ENCODE data around the gene YPEL2.
"Not testable (repeated sequence)": the region's sequence is repeated elsewhere in the genome, so short reads cannot be mapped to it uniquely, and the experiment has no call there.

Gene YPEL2

DNA sequence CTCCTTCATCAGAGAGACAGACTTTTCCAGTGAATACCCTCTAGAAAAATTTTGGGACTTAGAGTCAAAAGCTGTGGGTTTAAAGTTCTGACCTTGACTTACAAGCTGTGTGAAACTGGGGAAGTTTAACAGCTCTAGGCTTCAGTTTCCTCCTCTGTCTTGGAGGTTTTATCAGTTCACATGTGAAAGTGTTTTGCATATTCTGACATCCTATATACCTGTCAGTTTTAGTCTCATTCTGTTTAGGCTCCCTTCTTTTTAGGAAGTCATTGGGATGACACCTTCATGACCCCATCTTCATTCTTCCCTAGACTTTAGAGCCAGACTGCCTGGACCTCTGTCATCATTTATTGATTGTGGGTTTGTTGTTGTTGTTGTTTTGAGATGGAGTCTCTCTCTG lies 44.4 kb downstream of the YPEL2 start:
- DNase-seq (ENCODE audit: extremely low read depth in 1 of 2, low read depth in 1 of 2), result no peak

- no peak for DNase-seq (ENCODE audit: extremely low read depth in 1 of 2, low read depth in 1 of 2)
Observed at GRCh38 chr17:59376506-59376905, 45.1 kb downstream of the YPEL2 start.

GRCh38 chr17:59377410-59377809 lies 46.0 kb downstream of the YPEL2 start:
- no peak for DNase-seq (ENCODE audit: extremely low read depth in 1 of 2, low read depth in 1 of 2)

- DNase-seq (ENCODE audit: extremely low read depth in 1 of 2, low read depth in 1 of 2), result no peak
Observed at GRCh38 chr17:59378675-59379074, 47.2 kb downstream of the YPEL2 start.

GRCh38 chr17:59380474-59380873 lies 49.0 kb downstream of the YPEL2 start:
- no peak for DNase-seq (ENCODE audit: extremely low read depth in 1 of 2, low read depth in 1 of 2)

DNA sequence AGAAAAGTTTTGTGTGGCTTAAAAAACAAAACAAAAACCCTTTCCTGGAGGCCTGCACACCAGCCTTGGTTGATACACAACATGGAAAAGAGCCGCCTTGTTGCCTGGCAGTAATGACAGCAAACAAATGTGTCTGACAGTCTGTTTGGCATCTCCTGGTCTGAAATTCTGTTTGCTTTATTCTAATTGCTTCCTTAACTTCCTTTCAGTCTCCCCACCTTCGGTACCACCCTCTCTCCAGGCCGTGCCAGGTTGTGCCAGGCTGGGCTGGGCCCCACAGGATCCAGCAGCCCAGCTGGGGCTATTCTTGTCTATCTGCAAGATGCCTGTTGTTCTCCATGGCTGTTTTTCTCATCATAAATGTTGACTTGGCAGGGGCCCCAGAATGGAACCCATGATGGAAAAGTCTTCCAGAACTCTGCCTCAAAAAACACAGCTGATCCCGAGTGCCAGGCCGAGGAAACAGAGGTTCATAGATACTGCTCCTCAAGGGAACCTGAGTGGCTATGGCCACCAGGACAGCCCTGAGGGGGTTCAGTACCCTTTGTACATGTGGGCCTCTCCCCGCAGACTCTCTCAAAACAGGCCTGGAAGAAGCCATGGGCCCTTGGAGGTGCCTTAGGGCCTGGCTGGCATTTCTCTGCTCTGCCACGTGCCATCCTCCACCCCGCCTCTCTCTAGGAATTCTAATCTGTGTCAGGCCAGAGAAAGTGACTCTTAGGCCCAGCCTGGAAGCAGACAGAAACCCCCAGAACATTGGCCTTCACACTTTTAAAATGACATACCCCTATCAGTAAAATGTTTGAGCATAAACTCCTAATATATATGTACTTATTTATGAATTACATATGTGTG lies 50.5 kb downstream of the YPEL2 start:
- no peak for DNase-seq (ENCODE audit: extremely low read depth in 1 of 2, low read depth in 1 of 2)

GRCh38 chr17:59383893-59384292 lies 52.4 kb downstream of the YPEL2 start:
- DNase-seq (ENCODE audit: extremely low read depth in 1 of 2, low read depth in 1 of 2), result no peak

GRCh38 chr17:59387351-59388068 lies 56.1 kb downstream of the YPEL2 start:
- DNase-seq (ENCODE audit: extremely low read depth in 1 of 2, low read depth in 1 of 2), result no peak

- no peak for DNase-seq (ENCODE audit: extremely low read depth in 1 of 2, low read depth in 1 of 2)
Observed at GRCh38 chr17:59388069-59388556, 56.7 kb downstream of the YPEL2 start.

GRCh38 chr17:59389066-59389465 lies 57.6 kb downstream of the YPEL2 start:
- no peak for DNase-seq (ENCODE audit: extremely low read depth in 1 of 2, low read depth in 1 of 2)

DNA sequence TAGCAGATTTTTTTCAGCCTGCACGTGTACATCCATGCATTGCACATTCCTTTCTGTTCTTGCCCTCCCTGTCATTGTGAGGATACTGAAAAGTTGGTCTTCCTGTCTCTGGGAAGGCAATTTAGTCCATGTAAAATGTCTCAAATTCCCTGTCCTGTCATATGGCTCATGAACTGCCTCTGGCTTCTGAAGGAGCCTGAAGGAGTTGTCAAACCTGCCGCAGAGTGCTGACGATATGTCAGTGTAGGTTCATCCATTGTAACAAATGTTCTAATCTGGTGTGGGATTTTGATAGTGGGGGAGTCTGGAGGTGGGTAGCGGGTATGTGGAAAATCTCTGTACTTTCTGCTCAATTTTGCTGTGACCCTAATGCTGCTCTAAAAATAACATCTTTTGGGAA lies 59.6 kb downstream of the YPEL2 start:
- no peak for DNase-seq (ENCODE audit: extremely low read depth in 1 of 2, low read depth in 1 of 2)

DNA sequence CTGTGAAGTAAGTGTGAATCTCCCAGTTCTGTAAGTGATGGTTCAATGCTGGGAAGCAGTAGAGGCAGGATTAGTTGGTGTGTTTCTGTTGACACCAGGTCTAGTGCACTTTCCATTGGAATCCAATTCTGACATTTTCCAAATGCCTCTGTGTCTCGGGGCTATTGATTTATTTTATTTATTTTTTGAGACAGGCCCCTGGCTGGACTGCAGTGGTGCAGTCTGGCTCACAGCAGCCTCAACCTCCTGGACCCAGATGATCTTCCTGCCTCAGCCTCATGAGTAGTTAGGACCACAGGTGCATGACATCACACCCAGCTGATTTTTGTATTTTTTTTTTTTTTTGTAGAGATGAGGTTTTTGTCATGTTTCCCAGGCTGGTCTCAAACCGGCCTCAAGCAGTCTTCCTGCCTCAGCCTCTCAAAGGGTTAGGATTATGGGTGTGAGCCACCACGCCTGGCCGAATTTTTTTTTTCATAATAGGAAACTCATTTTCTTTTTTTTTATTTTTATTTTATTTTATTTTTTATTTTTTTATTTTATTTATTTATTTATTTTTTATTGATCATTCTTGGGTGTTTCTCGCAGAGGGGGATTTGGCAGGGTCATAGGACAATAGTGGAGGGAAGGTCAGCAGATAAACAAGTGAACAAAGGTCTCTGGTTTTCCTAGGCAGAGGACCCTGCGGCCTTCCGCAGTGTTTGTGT lies 61.7 kb downstream of the YPEL2 start:
- DNase-seq (ENCODE audit: extremely low read depth in 1 of 2, low read depth in 1 of 2), result no peak

- DNase-seq (ENCODE audit: extremely low read depth in 1 of 2, low read depth in 1 of 2), result not testable (repeated sequence)
Observed at GRCh38 chr17:59393742-59394410, 62.4 kb downstream of the YPEL2 start.

GRCh38 chr17:59396134-59396826 lies 64.8 kb downstream of the YPEL2 start:
- no peak for DNase-seq (ENCODE audit: extremely low read depth in 1 of 2, low read depth in 1 of 2)

- DNase-seq (ENCODE audit: extremely low read depth in 1 of 2, low read depth in 1 of 2), result no peak
Observed at GRCh38 chr17:59397316-59398073, 66.0 kb downstream of the YPEL2 start.

DNA sequence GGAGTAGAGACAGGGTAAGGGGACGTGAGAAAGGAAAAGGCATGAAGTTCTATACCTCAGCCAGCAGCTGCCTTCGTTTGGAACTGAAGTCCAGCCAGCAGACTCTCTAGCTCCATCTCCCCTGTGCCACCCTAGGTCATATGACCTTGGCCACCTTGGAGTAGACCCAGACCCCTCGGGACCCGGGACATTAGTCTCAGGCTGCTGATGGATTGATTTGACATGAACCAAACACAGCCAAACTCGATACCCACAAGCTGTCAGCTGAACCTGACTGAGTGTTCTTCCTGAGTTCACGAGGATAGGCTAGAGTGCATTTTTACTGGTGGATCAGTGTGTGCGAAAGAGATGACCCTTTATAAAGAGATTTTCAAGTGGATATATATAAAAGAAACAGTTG lies 68.5 kb downstream of the YPEL2 start:
- DNase-seq (ENCODE audit: extremely low read depth in 1 of 2, low read depth in 1 of 2), result no peak

DNA sequence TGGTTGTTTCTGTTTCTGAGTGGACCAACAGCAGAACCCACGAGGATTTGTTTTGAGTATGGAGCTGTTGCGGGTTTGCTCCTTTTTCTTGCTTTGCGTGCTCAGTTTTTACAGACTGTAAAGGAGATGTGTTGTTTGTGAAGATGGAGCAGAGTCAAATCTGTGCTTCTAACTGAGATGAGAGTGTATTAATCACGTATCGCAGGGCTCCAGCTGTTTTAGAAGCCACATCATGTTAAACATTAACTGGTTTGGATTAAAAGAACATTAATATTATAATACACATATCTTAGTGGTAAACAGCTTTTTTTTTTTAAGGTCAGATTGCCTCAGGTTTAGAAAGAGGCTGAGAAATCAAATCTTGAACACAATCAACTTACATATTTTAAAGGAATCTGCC lies 69.4 kb downstream of the YPEL2 start:
- no peak for DNase-seq (ENCODE audit: extremely low read depth in 1 of 2, low read depth in 1 of 2)

- no peak for DNase-seq (ENCODE audit: extremely low read depth in 1 of 2, low read depth in 1 of 2)
Observed at GRCh38 chr17:59401274-59401673, 69.8 kb downstream of the YPEL2 start.

GRCh38 chr17:59401725-59402124 lies 70.3 kb downstream of the YPEL2 start:
- no peak for DNase-seq (ENCODE audit: extremely low read depth in 1 of 2, low read depth in 1 of 2)

GRCh38 chr17:59402760-59403159 lies 71.3 kb downstream of the YPEL2 start:
- no peak for DNase-seq (ENCODE audit: extremely low read depth in 1 of 2, low read depth in 1 of 2)
